Stimulated activated CD8-positive, alpha-beta memory T cell treated with anti-CD3 and anti-CD28 coated beads, Interleukin-7, amount 100 ng/mL, for 48 hours (primary cell): ENCODE measurements around the gene MBNL2.

ENCODE experiments used
- DNase-seq, 2 donors: peaks; one replicate each; pipeline ENCODE4 v3.0.0-alpha.2; 2020; ENCODE audit warnings: low read depth in 1 of 2; ENCODE audit errors: extremely low read depth in 1 of 2

MBNL2 gene

DNA sequence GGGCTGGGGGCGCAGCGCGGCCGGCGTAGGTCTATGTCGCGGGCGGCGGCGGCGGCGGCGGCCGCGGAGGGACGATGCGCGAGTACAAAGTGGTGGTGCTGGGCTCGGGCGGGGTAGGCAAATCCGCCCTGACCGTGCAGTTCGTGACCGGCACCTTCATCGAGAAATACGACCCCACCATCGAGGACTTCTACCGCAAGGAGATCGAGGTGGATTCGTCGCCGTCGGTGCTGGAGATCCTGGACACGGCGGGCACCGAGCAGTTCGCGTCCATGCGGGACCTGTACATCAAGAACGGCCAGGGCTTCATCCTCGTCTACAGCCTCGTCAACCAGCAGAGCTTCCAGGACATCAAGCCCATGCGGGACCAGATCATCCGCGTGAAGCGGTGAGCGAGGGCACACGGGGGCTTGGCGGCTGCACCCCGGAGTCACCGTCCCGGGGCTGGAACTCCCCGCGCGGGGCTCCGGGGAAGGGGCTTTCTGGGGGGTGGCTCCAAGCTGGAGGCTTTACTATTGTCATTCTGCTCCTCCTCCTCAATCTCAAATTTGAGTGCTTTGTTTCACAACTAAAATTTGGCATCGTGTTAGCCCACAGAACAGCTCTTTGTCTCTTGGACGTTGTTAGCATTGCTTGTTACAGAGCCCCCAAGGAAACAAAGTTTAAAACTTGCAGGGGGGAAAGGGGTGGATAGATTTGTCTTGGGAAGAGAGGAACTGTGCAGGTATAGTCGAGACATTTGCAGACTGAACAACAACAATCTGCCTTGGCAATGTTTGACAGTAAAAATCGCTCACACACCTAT lies 212.5 kb downstream of the MBNL2 start:
- DNase-seq, result peak; percentile 13 to 17

DNA sequence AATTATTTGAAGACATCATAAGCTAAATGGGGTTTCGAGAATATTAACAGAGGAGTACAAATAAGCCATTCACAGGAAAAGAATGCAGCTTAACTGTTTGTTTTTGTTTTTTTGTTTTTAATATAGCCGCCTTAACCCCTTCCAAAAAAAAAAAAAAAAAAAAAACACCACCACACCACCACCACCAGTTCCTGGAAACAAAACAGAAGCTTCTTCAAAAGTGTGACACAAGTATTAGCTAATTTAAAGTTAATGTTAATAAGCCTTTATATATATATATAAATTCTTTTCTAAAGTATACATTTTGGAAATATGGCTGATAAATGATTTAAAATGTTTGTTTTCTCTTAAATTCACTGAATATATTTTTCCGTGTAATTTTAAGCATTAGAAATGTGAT lies 213.2 kb downstream of the MBNL2 start:
- no peak for DNase-seq

DNA sequence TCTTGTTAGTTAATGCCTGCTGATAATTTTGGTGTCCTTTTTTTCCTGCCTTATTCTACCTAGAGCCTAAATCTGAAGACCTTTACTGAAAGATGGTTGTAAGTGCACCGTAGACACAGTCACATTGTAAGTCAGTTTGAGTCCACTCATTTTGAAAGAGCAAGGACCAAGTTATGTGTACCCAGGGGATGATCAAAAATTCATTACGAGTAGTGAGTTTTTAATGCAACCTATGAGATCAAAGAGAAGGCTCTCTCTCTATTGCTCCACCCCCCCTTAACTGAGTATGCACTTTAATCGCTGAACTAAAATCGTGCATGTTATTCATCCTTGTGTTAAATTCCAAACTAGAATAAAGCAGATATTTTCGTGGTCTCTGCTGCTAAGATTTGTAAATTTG lies 213.7 kb downstream of the MBNL2 start:
- no peak for DNase-seq

DNA sequence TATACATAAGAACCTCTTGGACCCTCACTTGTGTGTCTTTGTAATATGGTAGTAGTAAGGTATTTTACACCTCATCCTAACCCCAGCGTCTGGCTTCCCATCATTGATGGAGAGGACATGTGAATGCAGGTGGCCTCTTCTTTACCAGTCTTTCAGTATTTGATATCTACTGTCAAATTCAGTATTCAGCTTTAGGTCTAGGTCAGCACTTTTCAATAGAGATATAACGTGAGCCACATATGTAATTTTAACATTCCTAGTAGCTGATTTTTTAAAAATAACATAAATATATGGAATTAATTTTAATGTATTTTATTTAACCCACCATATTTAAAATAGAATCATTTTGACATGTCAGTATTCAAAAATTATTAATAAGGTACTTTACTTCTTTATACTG lies 214.7 kb downstream of the MBNL2 start:
- no peak for DNase-seq

GRCh38 chr13:97437729-97438128 lies 215.6 kb downstream of the MBNL2 start:
- no peak for DNase-seq

DNA sequence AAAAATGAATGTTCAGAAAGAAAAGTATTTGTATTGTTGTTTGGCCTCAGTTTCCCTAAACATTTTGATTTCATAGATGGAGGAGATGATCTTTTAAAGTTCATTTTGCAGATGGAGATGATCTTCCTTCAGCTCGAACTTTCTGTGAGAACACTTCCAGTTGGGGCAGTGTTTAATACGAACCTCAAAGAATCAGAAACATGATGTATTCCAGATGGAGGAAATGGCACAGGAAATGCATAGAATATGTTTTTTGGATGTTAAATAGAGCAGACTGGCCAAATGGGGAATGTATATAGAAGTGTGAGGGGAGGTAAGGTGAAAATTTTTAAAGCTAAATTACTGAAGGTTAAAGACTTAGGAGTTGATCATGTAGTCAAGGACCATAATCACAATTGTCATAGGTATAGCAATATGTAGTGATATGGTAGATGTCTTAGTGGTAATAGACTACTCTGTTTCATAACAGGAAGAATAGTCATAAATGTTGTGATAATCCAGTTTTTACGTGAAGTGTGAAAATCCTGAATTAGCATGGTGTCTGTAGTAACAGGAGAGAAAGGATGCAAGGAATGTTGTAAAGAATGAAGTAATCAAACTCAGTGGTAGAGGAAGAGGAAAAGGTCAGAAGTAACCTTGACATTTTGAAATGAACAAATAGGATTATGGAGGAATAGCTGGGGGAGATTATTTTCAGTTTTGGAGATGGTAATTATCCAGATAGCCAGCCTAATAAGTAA lies 216.9 kb downstream of the MBNL2 start:
- no peak for DNase-seq

DNA sequence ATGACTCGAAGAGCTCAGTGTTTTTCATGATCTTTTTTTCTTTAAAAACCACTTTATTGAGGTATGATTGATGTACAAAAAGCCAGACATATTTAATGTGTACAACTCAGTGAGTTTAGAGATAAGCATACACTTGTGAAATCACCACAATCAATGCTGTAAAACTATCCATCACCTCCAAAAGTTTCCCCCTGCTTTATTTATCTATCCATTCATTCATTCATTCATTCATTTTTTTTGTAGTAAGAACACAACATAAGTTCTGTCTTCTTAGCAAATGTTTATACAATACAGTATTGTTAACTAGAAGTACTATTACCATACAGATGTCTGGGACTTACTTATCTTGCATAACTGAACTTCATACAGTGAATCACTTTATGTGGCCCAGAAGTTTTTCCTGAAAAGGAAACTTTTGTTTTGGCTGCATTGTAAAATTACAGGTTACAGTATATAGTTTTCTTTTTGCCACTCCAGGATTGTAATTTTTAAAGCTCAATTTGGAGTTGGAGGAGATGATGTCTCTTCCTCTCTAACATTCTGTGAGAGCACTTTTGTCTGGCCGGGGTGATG lies 218.6 kb downstream of the MBNL2 start:
- DNase-seq, result no peak

DNA sequence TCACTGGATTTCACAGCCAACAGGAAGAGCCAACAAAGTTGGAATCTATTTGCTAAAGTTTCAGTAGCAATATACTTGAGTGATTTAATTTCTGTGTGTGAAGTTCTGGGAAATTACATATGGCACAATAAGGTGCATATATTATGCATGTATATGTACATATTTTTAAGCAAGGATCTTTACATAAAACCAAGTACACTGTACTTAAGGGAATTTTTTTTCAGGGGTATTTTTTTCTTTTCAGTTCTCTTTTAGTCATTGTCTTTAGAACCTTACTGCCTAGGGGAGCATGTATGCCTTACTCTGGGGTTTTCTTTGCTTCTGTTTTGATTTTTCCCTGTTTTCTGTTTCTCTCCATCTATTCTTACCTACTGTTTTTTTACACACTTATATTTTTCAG lies 219.2 kb downstream of the MBNL2 start:
- no peak for DNase-seq
